Activated CD4-positive, alpha-beta T cell treated with anti-CD3 and anti-CD28 coated beads, Interleukin-2, Interleukin-4, amounts not matched to agents 100 ng/mL and 50 ng/mL, durations not matched to agents 16 hours and 8 hours (primary cell): ENCODE results near the gene TMPRSS6.

ENCODE experiments used
- DNase-seq: peaks from one replicate; pipeline ENCODE4 v3.0.0-alpha.2; 2020; ENCODE audit warnings: low spot score

The TMPRSS6 gene

GRCh38 chr22:37026325-37026724, 83.2 kb downstream of the TMPRSS6 start:
- no peak for DNase-seq

GRCh38 chr22:37025500-37026070, 83.9 kb downstream of the TMPRSS6 start:
- no peak for DNase-seq

- DNase-seq = no peak
Observed at GRCh38 chr22:37024339-37025157, 85.0 kb downstream of the TMPRSS6 start.

- no peak for DNase-seq
Observed at GRCh38 chr22:37023743-37024338, 85.7 kb downstream of the TMPRSS6 start.

GRCh38 chr22:37022483-37023337, 86.8 kb downstream of the TMPRSS6 start:
- DNase-seq = no peak

- peak; percentile 63 for DNase-seq
Observed at GRCh38 chr22:37021710-37022482, 87.6 kb downstream of the TMPRSS6 start.

GRCh38 chr22:37021041-37021440, 88.5 kb downstream of the TMPRSS6 start:
- DNase-seq = no peak

GRCh38 chr22:37020192-37020479, 89.4 kb downstream of the TMPRSS6 start:
- DNase-seq = peak; percentile 22

- peak; percentile 50 for DNase-seq
Observed at GRCh38 chr22:37019309-37020191, 90.0 kb downstream of the TMPRSS6 start, which contains the start of the genes MPST and TST. MPST (plus strand) TSS chr22:37019742; CDS start chr22:37019837, 95 bp downstream. TST (minus strand) TSS chr22:37019447; CDS start chr22:37018732, 715 bp downstream.

GRCh38 chr22:37018815-37019308, 90.7 kb downstream of the TMPRSS6 start:
- no peak for DNase-seq

GRCh38 chr22:37018086-37018814, 91.3 kb downstream of the TMPRSS6 start:
- no peak for DNase-seq

GRCh38 chr22:37017356-37017755, 92.2 kb downstream of the TMPRSS6 start:
- DNase-seq = no peak

- DNase-seq = no peak
Observed at GRCh38 chr22:37016134-37016910, 93.2 kb downstream of the TMPRSS6 start.

- DNase-seq = no peak
Observed at GRCh38 chr22:37015587-37015878, 94.0 kb downstream of the TMPRSS6 start.
